Measurements from ENCODE around the gene HDAC4.

DNA sequence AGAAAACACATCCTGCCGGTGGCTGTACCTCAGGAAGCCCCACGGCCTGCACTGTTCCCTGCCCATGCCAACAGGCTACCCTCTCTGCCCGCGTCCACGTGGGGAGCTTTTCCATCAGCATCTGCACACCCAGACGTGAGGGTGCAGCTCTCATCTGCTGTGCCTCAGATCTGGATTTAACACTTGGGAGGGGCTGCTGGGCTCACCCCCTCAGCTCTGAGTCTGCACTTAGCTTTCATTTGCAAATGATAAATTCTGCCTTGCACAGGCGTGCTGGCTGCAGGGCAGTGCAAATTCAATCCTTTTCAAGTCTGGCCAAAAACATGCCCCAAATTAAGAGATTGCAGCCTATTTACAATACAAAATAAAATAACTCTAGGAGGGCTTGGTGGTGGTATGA, 307.3 kb downstream of the HDAC4 start:
- TF ChIP-seq, protein P1, sequence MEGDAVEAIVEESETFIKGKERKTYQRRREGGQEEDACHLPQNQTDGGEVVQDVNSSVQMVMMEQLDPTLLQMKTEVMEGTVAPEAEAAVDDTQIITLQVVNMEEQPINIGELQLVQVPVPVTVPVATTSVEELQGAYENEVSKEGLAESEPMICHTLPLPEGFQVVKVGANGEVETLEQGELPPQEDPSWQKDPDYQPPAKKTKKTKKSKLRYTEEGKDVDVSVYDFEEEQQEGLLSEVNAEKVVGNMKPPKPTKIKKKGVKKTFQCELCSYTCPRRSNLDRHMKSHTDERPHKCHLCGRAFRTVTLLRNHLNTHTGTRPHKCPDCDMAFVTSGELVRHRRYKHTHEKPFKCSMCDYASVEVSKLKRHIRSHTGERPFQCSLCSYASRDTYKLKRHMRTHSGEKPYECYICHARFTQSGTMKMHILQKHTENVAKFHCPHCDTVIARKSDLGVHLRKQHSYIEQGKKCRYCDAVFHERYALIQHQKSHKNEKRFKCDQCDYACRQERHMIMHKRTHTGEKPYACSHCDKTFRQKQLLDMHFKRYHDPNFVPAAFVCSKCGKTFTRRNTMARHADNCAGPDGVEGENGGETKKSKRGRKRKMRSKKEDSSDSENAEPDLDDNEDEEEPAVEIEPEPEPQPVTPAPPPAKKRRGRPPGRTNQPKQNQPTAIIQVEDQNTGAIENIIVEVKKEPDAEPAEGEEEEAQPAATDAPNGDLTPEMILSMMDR (conservative IDR thresholded peaks at IDR 0.05): no peak
- TF ChIP-seq EZH2 (IDR thresholded peaks at IDR 0.05; ENCODE audit: low read depth): no peak
